Fibroblast of lung (primary cell): ENCODE measurements around the gene COL27A1.

Source experiments
- EZH2 ChIP-seq: IDR thresholded peaks from 2 replicates; pipeline ENCODE4 v1.5.1; 2012; ENCODE audit warnings: low read length, control low read depth, mild to moderate bottlenecking; ENCODE audit errors: missing control alignments
- TF ChIP-seq, protein P1 (sequence below), 2 donors: IDR thresholded peaks in 1 of 2; conservative IDR thresholded peaks in 1 of 2; 1 replicate in 1 of 2; 2 replicates in 1 of 2; pipeline ENCODE4 v1.5.1; 2011 to 2012; ENCODE audit warnings: low read length in 2 of 2, control low read depth in 1 of 2, inconsistent platforms in 1 of 2, low read depth in 1 of 2, mild to moderate bottlenecking in 1 of 2

DNA sequence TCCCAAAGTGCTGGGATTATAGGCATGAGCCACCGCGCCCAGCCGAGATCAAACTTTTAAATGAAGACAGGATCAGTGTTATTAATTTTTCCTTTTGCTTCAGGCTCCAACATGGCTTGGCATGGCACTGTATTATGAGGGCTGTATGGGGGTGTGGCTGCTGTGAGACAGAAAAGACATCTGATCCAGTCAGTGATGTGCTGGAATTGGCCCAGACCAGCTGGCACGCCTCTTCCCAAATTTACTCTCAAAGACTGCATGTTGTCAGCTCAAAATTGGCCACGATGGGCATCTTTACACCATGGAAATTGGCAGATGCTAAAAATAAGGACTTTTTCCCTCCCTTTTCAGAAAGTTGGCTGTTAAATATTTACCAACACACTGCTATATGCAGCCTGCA is 12.1 kb upstream of the COL27A1 start:
- TF ChIP-seq, protein P1, sequence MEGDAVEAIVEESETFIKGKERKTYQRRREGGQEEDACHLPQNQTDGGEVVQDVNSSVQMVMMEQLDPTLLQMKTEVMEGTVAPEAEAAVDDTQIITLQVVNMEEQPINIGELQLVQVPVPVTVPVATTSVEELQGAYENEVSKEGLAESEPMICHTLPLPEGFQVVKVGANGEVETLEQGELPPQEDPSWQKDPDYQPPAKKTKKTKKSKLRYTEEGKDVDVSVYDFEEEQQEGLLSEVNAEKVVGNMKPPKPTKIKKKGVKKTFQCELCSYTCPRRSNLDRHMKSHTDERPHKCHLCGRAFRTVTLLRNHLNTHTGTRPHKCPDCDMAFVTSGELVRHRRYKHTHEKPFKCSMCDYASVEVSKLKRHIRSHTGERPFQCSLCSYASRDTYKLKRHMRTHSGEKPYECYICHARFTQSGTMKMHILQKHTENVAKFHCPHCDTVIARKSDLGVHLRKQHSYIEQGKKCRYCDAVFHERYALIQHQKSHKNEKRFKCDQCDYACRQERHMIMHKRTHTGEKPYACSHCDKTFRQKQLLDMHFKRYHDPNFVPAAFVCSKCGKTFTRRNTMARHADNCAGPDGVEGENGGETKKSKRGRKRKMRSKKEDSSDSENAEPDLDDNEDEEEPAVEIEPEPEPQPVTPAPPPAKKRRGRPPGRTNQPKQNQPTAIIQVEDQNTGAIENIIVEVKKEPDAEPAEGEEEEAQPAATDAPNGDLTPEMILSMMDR (conservative IDR thresholded peaks at IDR 0.05 in 1 of 2, IDR thresholded peaks at IDR 0.05 in 1 of 2; ENCODE audit: low read depth in 1 of 2, low read length in 2 of 2): no peak
- no peak for TF ChIP-seq EZH2
